GM12874 (cell line): Measurements from ENCODE around the gene EOMES.

Source experiments
- CTCF ChIP-seq: IDR thresholded peaks from 2 replicates; pipeline ENCODE4 v1.5.1; 2011; ENCODE audit warnings: low read depth, mild to moderate bottlenecking, control low read depth, low read length, moderate library complexity; ENCODE audit not compliant: insufficient read depth

EOMES gene

GRCh38 chr3:27740854-27741253 lies 18.7 kb upstream of the EOMES start:
- TF ChIP-seq CTCF, result no peak

- TF ChIP-seq CTCF, result no peak
Measured at GRCh38 chr3:27737091-27737490, 15.0 kb upstream of the EOMES start.

- TF ChIP-seq CTCF, result no peak
Measured at GRCh38 chr3:27730774-27731659, 8.9 kb upstream of the EOMES start.

GRCh38 chr3:27729748-27730611 lies 7.9 kb upstream of the EOMES start:
- TF ChIP-seq CTCF, result no peak

GRCh38 chr3:27729325-27729724 lies 7.2 kb upstream of the EOMES start:
- no peak for TF ChIP-seq CTCF

- no peak for TF ChIP-seq CTCF
Measured at GRCh38 chr3:27728195-27729087, 6.3 kb upstream of the EOMES start.
